AML-193 (cell line): ENCODE measurements around the gene NAA40.

ENCODE experiments used
- DNase-seq, 2 experiments: peaks; one replicate each; lab custom pipeline; 2025; lab: John Stamatoyannopoulos, UW

Gene NAA40

GRCh38 chr11:63986932-63987513 lies 48.2 kb downstream of the NAA40 start:
- DNase-seq = no peak

- DNase-seq = no peak
Observed at GRCh38 chr11:63991558-63991957, 52.8 kb downstream of the NAA40 start.

GRCh38 chr11:63993100-63993499 lies 54.3 kb downstream of the NAA40 start:
- DNase-seq = no peak

DNA sequence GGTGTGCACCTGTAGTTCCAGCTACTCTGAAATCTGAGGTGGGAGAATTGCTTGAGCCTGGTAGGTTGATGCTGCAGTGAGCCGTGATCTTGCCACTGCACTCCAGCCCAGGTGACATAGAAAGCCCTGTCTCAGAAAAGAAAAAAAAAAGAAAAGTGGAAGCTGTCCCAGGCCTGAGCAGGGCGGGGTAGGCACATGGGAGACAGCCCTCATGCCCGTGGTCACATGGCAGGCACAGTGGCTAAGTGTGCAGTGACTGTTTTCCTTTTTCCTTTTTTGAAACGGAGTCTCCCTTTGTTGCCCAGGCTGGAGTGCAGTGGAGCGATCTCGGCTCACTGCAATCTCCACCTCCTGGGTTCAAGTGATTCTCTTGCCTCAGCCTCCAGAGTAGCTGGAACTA lies 55.2 kb downstream of the NAA40 start:
- no peak for DNase-seq

GRCh38 chr11:63996512-63996911 lies 57.7 kb downstream of the NAA40 start:
- DNase-seq = no peak

GRCh38 chr11:63997104-63997700 lies 58.4 kb downstream of the NAA40 start:
- no peak for DNase-seq

- DNase-seq = no peak
Observed at GRCh38 chr11:63997801-63998337, 59.1 kb downstream of the NAA40 start.

GRCh38 chr11:63998558-63999348 lies 60.0 kb downstream of the NAA40 start:
- no peak for DNase-seq

GRCh38 chr11:63999349-64000025 lies 60.7 kb downstream of the NAA40 start:
- DNase-seq = no peak

DNA sequence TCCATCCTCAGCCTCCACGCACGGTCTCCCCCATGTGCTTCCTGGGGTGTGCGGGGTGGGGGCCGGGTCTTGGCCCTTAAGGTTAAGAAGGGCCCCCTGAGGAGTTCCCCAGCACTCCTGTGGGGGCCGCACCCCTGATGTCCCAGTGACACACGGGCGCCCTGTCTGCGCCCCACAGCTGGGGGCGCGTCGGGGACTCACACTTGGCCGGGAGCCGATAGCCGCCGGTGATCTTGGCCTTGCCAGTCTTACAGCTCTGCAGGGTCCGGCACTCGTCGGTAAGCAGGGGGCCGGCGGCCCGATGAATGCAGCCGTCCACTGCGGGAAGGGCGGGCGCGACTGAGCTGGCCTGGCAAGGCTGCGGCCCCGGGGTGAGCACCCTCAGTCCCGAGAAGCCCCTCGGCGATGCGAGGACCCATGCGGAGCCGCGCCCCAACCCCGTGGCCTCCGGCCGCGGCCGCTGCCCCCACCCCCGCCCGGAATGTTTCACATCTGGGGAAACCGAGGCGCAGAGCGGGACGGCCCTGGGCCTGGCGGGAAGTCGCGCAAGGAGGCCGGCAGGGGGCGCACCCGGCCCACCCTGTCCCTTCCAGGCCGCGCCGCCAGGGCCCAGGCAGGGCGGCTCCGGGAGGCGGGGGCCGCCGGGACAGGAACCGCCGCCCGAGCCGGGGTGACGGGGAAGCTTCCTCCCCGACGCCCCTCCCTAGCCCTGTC lies 61.4 kb downstream of the NAA40 start:
- no peak for DNase-seq

- DNase-seq = no peak
Observed at GRCh38 chr11:64000740-64001483, 62.1 kb downstream of the NAA40 start.

DNA sequence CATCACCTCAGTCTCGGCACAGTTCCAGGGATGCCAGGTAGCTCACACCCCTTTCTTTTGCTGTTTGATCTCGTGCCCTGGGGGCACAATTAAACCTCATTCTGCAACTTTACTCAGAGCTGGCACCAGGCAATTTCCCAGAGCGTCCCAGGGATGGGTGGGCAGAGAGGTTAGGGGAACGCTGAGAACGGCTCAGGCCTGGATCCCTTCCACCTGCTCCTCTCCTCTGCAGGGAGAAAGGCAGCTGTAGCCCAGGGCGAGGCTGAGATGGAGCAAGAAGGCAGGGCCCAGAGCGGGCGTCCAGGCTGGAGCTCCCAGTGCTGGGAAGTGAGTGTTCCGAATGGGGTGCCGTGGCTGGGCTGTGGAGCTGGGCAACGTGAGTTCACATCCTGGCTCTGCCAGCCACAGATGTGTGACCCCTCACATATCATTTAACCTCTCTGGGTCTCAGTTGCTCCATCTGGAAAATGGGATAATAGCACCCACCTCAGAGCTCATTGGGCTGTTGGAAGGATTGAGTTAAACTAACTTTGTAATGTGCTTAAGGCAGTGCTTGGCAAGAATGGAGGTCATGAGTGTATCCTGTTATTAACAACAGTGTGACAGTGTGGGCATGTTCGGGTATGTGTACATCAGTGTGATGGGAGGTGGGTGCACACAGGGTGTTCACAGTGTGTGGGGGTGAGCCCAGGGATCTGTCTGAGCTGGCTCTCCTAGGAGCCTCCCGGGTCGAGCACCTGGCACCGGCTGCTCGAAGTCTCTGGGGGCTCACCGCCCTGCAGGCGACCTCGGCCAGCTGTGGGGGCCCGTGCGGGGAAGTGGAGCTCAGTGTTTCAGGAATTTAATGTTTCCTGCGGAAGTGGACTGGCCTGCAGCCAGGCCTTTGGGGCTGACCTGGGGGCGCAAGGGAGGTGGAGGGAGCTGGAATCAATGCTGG lies 63.0 kb downstream of the NAA40 start:
- no peak for DNase-seq

- no peak for DNase-seq
Observed at GRCh38 chr11:64003807-64004589, 65.2 kb downstream of the NAA40 start.

DNA sequence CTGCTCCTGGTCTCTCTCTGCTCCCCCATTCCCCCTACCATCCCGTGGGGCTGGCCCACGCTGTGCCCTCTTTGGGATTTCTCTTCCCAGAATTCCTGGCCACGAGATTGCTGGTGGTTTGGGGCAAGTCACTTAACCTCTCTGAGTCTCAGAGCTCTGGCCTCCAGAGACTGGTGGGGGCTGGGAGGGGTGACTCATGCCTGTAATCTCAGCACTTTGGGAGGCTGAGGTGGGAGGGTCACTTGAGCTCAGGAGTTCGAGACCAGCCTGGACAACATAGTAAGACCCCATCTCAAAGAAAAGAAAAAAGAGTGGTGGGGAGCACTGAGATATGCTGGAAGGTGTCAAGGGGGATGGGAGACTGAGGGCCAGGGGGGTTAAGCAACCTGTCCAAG lies 65.8 kb downstream of the NAA40 start:
- no peak for DNase-seq

DNA sequence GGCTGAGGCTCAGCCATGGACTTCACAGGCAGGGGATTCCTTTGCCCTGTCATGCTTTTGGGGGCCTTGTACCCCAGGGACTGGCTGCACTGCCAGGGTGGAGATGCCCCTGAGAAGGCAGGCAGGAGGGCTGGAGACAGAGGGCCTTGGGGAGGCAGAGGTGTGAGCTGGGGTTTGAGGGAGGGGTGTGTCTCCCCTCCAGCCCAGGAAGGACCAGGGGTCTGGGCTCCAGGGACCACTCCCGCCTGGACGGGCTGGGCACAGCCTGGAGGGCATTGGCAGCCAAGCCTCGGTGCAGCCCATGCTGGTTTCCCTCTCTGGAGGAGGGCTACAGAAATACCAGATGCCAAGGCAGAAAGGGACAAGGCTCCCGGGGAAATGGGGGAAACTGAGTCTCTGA lies 66.9 kb downstream of the NAA40 start:
- no peak for DNase-seq

DNA sequence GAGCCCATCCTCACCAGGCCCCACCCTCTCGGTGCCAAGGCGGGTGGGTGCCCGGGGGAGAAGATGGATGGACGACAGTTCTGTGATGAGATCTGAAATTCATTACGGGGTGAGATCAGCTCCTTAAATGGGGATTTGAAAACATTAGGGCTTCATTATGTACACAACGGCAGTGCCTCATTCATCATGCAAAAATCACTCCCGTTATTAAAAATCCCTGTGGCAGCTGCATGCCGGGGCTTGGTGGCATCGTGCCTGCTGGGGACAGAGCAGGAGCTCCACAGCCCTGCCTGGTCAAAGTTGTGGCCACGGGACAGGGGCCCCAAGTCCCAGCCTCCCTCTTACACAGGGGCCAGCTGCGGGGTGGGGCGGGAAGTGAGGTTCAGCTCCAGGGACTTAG lies 67.6 kb downstream of the NAA40 start:
- DNase-seq = no peak
